ENCODE measurements around the gene SCYGR8. TPM values are rescaled to one million over a fixed set of nuclear protein-coding genes. Genes with fewer than 3 reads are reported as not detected.

Gene SCYGR8
- total and polyA plus RNA-seq, 2 donors (not counting 1 experiment from before 2014, with no cell fraction given), result not detected

GRCh38 chr2:227785293-227785692 is 39.6 kb downstream of the SCYGR8 start:
- no peak for DNase-seq
- H3K27ac ChIP-seq (ENCODE audit: low read length in 2 of 2), result no peak overlapping the region
- peaks cover 4 to 16% of the 10 kb centered on the region in 2 donors for H3K4me1 ChIP-seq (ENCODE audit: control insufficient read depth in 2 of 2, insufficient read depth in 2 of 2, low read length in 2 of 2)
- ATAC-seq (ENCODE audit: low read depth), result no peak
- POLR2A ChIA-PET, result no interaction called here
- Mint-ChIP-seq H3K4me1 (peaks cover 11% of the 10 kb centered on the region), H3K27me3 (peaks cover 15% of the 10 kb centered on the region), H3K9me3 (ENCODE audit: insufficient read depth) (no peaks in the 10 kb centered on the region), H3K4me3 (no peak overlapping the region), H3K27ac (no peak overlapping the region)
- intact Hi-C loops (cut with micrococcal nuclease), result no loop called here
- no peak overlapping the region for H2AFZ ChIP-seq (ENCODE audit: insufficient read depth, low read depth, low read length, poor library complexity, severe bottlenecking)
- H3K36me3 ChIP-seq (replicated peaks in 1 of 2; ENCODE audit: control extremely low read depth in 1 of 2, control insufficient read depth in 1 of 2, extremely low read depth in 1 of 2, insufficient read depth in 2 of 2, low read length in 1 of 2), result no peaks in the 10 kb centered on the region
- TF ChIP-seq CTCF (IDR thresholded peaks at IDR 0.05) (no peak), EZH2 (IDR thresholded peaks at IDR 0.05; ENCODE audit: borderline replicate concordance, insufficient read depth, low read depth, low read length, poor library complexity, severe bottlenecking) (no peak)
- H3K27me3 ChIP-seq (replicated peaks in 1 of 4; ENCODE audit: control extremely low read depth in 1 of 4, control insufficient read depth in 3 of 4, insufficient read depth in 4 of 4, low read length in 3 of 4), result peaks cover 0 to 5% (median 0%) of the 10 kb centered on the region in 4 experiments
- CTCF ChIA-PET, result no interaction called here
- 56% methylated on average over 1 of the region's 1 CpG for WGBS (ENCODE audit: insufficient coverage)
- no peak overlapping the region for H3K4me2 ChIP-seq (replicated peaks; ENCODE audit: low read depth, low read length, poor library complexity, severe bottlenecking)
- H3K4me3 ChIP-seq (ENCODE audit: control extremely low read depth in 1 of 5, extremely low read depth in 1 of 5, insufficient read depth in 1 of 5, low read depth in 2 of 5, low read length in 4 of 5), result no peak overlapping the region
- no peak overlapping the region for H3K9ac ChIP-seq (ENCODE audit: low read length)
- no peaks in the 10 kb centered on the region for H3K79me2 ChIP-seq (ENCODE audit: control insufficient read depth, insufficient read depth, low read length)
- H4K20me1 ChIP-seq (ENCODE audit: control insufficient read depth, insufficient read depth, low read length, poor library complexity, severe bottlenecking), result no peaks in the 10 kb centered on the region
- no peaks in the 10 kb centered on the region for H3K9me3 ChIP-seq (ENCODE audit: control extremely low read depth in 1 of 3, control insufficient read depth in 2 of 3, insufficient read depth in 1 of 3, low read length in 2 of 3)

DNA sequence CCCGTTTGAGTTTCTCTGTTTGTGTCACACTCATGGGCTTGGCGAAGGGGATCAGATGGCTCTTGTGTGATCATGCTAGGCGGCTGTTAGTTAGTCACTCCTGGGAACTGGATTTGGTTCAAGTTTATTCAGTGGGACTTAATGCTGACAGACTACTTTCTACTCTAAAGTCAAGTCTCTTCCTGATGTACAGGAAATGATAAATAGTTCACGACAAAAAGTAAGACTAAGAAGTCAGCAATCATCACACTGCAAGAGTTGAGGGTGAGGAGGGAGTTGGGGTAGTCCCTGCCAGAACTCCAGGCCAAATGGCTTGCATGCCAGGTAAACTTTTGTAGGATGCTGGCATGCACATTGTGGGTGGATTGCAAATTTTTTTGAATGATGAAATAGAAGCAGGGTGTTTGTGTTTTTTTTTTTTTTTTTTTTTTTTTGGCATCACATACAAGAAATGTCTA is 42.9 kb downstream of the SCYGR8 start:
- Histone ChIP-seq H3K27ac (ENCODE audit: low read length in 2 of 2) (no peak overlapping the region), H3K79me2 (ENCODE audit: control insufficient read depth, insufficient read depth, low read length) (no peaks in the 10 kb centered on the region), H3K9me3 (ENCODE audit: control extremely low read depth in 1 of 3, control insufficient read depth in 2 of 3, insufficient read depth in 1 of 3, low read length in 2 of 3) (no peaks in the 10 kb centered on the region), H3K4me2 (replicated peaks; ENCODE audit: low read depth, low read length, poor library complexity, severe bottlenecking) (no peak overlapping the region), H3K36me3 (replicated peaks in 1 of 2; ENCODE audit: control extremely low read depth in 1 of 2, control insufficient read depth in 1 of 2, extremely low read depth in 1 of 2, insufficient read depth in 2 of 2, low read length in 1 of 2) (no peaks in the 10 kb centered on the region), H2AFZ (ENCODE audit: insufficient read depth, low read depth, low read length, poor library complexity, severe bottlenecking) (no peak overlapping the region), H3K4me1 (ENCODE audit: control insufficient read depth in 2 of 2, insufficient read depth in 2 of 2, low read length in 2 of 2) (peaks cover 0 to 7% of the 10 kb centered on the region in 2 donors), H3K9ac (ENCODE audit: low read length) (no peak overlapping the region), H4K20me1 (ENCODE audit: control insufficient read depth, insufficient read depth, low read length, poor library complexity, severe bottlenecking) (no peaks in the 10 kb centered on the region), H3K27me3 (replicated peaks in 1 of 4; ENCODE audit: control extremely low read depth in 1 of 4, control insufficient read depth in 3 of 4, insufficient read depth in 4 of 4, low read length in 3 of 4) (peaks cover 0 to 5% (median 0%) of the 10 kb centered on the region in 4 experiments), H3K4me3 (ENCODE audit: control extremely low read depth in 1 of 5, extremely low read depth in 1 of 5, insufficient read depth in 1 of 5, low read depth in 2 of 5, low read length in 4 of 5) (no peak overlapping the region)
- intact Hi-C loops (cut with micrococcal nuclease), result no loop called here
- Mint-ChIP-seq H3K4me1 (peaks cover 3% of the 10 kb centered on the region), H3K9me3 (ENCODE audit: insufficient read depth) (no peaks in the 10 kb centered on the region), H3K4me3 (no peak overlapping the region), H3K27me3 (peaks cover 14% of the 10 kb centered on the region), H3K27ac (no peak overlapping the region)
- 80% methylated on average over 1 of the region's 4 CpGs for WGBS (ENCODE audit: insufficient coverage)
- ChIA-PET CTCF (no interaction called here), POLR2A (no interaction called here)
- DNase-seq (no peak), ATAC-seq (ENCODE audit: low read depth) (no peak)
- TF ChIP-seq EZH2 (IDR thresholded peaks at IDR 0.05; ENCODE audit: borderline replicate concordance, insufficient read depth, low read depth, low read length, poor library complexity, severe bottlenecking) (no peak), CTCF (IDR thresholded peaks at IDR 0.05) (no peak)

Measured in B cell (primary cell).